K562 (cell line): ENCODE data around the gene SZT2. TPM values are rescaled to one million over a fixed set of nuclear protein-coding genes. Genes with fewer than 3 reads are reported as not detected.

Experiments
- C11orf30 ChIP-seq: fragments of 450-650 bp; IDR thresholded peaks from 2 replicates; pipeline ENCODE4 v1.6.1; 2016; ENCODE audit warnings: low read depth, mild to moderate bottlenecking
- DIDO1 ChIP-seq: fragments of 450-650 bp; IDR thresholded peaks from 2 replicates; pipeline ENCODE4 v1.6.1; 2016; ENCODE audit warnings: low read depth, missing biosample characterization, missing genetic modification characterization
- E2F6 ChIP-seq, 2 experiments: IDR thresholded peaks; 2 replicates each; pipeline ENCODE4 v1.6.1; 2011; ENCODE audit warnings: borderline replicate concordance in 1 of 2, control low read depth in 1 of 2, low read depth in 1 of 2, low read length in 1 of 2, mild to moderate bottlenecking in 1 of 2, mixed read lengths in 1 of 2, moderate library complexity in 1 of 2; ENCODE audit not compliant: insufficient read depth in 1 of 2, insufficient read length in 1 of 2, poor library complexity in 1 of 2, severe bottlenecking in 1 of 2; ENCODE audit errors: extremely low read depth in 1 of 2
- FIP1L1 ChIP-seq: fragments of 200-400 bp; formaldehyde crosslinking; IDR thresholded peaks from 2 replicates; pipeline ENCODE4 v1.6.1; 2018; ENCODE audit warnings: mild to moderate bottlenecking, low read depth, low read length; ENCODE audit not compliant: poor library complexity, severe bottlenecking
- FOXA3 ChIP-seq, 2 experiments: fragments of 450-650 bp in 1 of 2; sonication (generic) in 1 of 2; formaldehyde crosslinking; IDR thresholded peaks in 1 of 2; conservative IDR thresholded peaks in 1 of 2; 2 replicates each; pipeline versions ENCODE4 v1.4.0 to v1.8.0; 2020 to 2022; ENCODE audit warnings: mild to moderate bottlenecking in 2 of 2, missing genetic modification reagents in 1 of 2
- FOXK2 ChIP-seq, 2 experiments: fragments of 450-650 bp; IDR thresholded peaks in 1 of 2; conservative IDR thresholded peaks in 1 of 2; 2 replicates each; pipeline ENCODE4 v1.6.1; 2016; ENCODE audit warnings: low read depth in 2 of 2, mild to moderate bottlenecking in 1 of 2
- HDAC6 ChIP-seq: IDR thresholded peaks from 2 replicates; pipeline ENCODE4 v1.6.1; 2012; ENCODE audit warnings: low read depth, mild to moderate bottlenecking, control low read depth, inconsistent platforms, low read length, moderate library complexity
- KAT2B ChIP-seq: IDR thresholded peaks from one replicate; pipeline ENCODE4 v1.6.1; 2012; ENCODE audit warnings: low read depth, mild to moderate bottlenecking, control low read depth, inconsistent platforms, low read length, moderate library complexity
- MED1 ChIP-seq: sonication (generic); formaldehyde crosslinking; IDR thresholded peaks from 2 replicates; pipeline ENCODE4 v1.8.1; 2023; ENCODE audit warnings: missing genetic modification reagents, borderline replicate concordance
- NFE2L1 ChIP-seq: fragments of 450-650 bp; IDR thresholded peaks from 2 replicates; pipeline ENCODE4 v1.6.1; 2016; ENCODE audit warnings: missing genetic modification characterization, low read depth, mild to moderate bottlenecking, missing compliant biosample characterization, moderate library complexity, borderline replicate concordance
- NFIX ChIP-seq: fragments of 250-450 bp; sonication (Bioruptor Pico); IDR thresholded peaks from 2 replicates; pipeline ENCODE4 v1.4.0; 2020; ENCODE audit warnings: low read depth, mild to moderate bottlenecking, moderate library complexity
- OTX1 ChIP-seq: fragments of 450-650 bp; formaldehyde crosslinking; IDR thresholded peaks from 2 replicates; pipeline ENCODE4 v1.4.0; 2022; ENCODE audit warnings: mild to moderate bottlenecking
- SMAD1 ChIP-seq: fragments of 150-350 bp; IDR thresholded peaks from 2 replicates; pipeline ENCODE4 v1.6.1; 2014; ENCODE audit warnings: low read length, low read depth; ENCODE audit not compliant: partially characterized antibody
- SMARCA4 ChIP-seq: fragments of 450-650 bp; IDR thresholded peaks from 2 replicates; pipeline ENCODE4 v1.6.1; 2016
- SMARCA5 ChIP-seq: fragments of 450-650 bp; IDR thresholded peaks from 2 replicates; pipeline ENCODE4 v1.6.1; 2016
- SNRNP70 ChIP-seq: fragments of 200-400 bp; formaldehyde crosslinking; optimal IDR thresholded peaks from 2 replicates; pipeline ENCODE3; 2017; ENCODE audit warnings: low read depth, low read length
- SUPT5H ChIP-seq: fragments of 450-650 bp; IDR thresholded peaks from 2 replicates; pipeline ENCODE4 v1.6.1; 2016
- TBL1XR1 ChIP-seq, 2 experiments: IDR thresholded peaks; 2 replicates each; pipeline ENCODE4 v1.6.1; 2012; ENCODE audit warnings: improper control_type of control experiment in 2 of 2, low read length in 2 of 2, mild to moderate bottlenecking in 1 of 2
- XRCC5 ChIP-seq: fragments of 200-400 bp; formaldehyde crosslinking; IDR thresholded peaks from 2 replicates; pipeline ENCODE4 v1.6.1; 2017; ENCODE audit warnings: low read depth, mild to moderate bottlenecking, low read length
- ZNF24 ChIP-seq: fragments of 450-650 bp; IDR thresholded peaks from 2 replicates; pipeline ENCODE4 v1.6.1; 2016
- ZNF699 ChIP-seq: fragments of 250-450 bp; sonication (Bioruptor Pico); IDR thresholded peaks from 2 replicates; pipeline ENCODE4 v1.8.0; 2021; ENCODE audit warnings: mild to moderate bottlenecking, moderate library complexity; ENCODE audit not compliant: insufficient replicate concordance
- ZNF717 ChIP-seq: fragments of 250-450 bp; sonication (Bioruptor Pico); IDR thresholded peaks from 2 replicates; pipeline ENCODE4 v1.5.0; 2021
- polyA plus RNA-seq, 8 experiments: library from polyadenylated mRNA; depleted of rRNA in 4 of 8; stranded (reverse) in 5 of 8; unstranded in 3 of 8; fragments of >200 nt; fragmentation: Nextera tagmentation in 2 of 8; fragmentation: Illumina TruSeq in 1 of 8; extraction: Ambion mirVana in 2 of 8; extraction: Trizol in 1 of 8; gene quantifications; 2 replicates each; pipeline versions ENCODE4 v1.2.1 to v1.2.3, GENCODE V29; 2011 to 2014; ENCODE audit warnings: inconsistent platforms in 1 of 8, missing spikeins in 1 of 8
- total RNA-seq, 7 experiments: library from RNA; depleted of rRNA in 6 of 7; stranded (reverse); fragments of >200 nt in 6 of 7; fragmentation: Illumina TruSeq in 2 of 7; extraction: Trizol in 2 of 7; gene quantifications; 2 replicates each; pipeline versions ENCODE4 v1.2.1 to v1.2.3, GENCODE V29; 2011 to 2021; ENCODE audit warnings: low replicate concordance in 1 of 7
- TF ChIP-seq, protein P1 (sequence below): fragments of 450-650 bp; IDR thresholded peaks from 2 replicates; pipeline ENCODE4 v1.6.1; 2016; ENCODE audit warnings: missing biosample characterization, missing genetic modification characterization
- TF ChIP-seq, protein P2 (sequence below): fragments of 250-450 bp; sonication (Bioruptor Pico); IDR thresholded peaks from 2 replicates; pipeline ENCODE4 v1.4.0; 2020; ENCODE audit warnings: mild to moderate bottlenecking, moderate library complexity

The SZT2 gene
- total and polyA plus RNA-seq, 9 of the 15 experiments (the other 6 are each of a cell fraction or from before 2014, with no cell fraction given), result 0.88 to 31.0 (median 12.8) TPM

GRCh38 chr1:43405219-43405875 is 15.6 kb downstream of the SZT2 start (continued):
- TF ChIP-seq SNRNP70 (no peak), HDAC6 (no peak), DIDO1 (no peak), XRCC5 (no peak), NFIX (no peak), FIP1L1 (no peak), FOXK2 (conservative IDR thresholded peaks at IDR 0.05 in 1 of 2, IDR thresholded peaks at IDR 0.05 in 1 of 2; ENCODE audit: low read depth in 2 of 2) (0 out of 4 replicates have a peak, but pooled peaks of 1 of the 2 experiments have one; percentile 32), MED1 (CRISPR knock-in tag) (no peak), KAT2B (no peak), SMARCA5 (no peak), SMARCA4 (peak; percentile 90; the same call in 1 of the 2 replicates), ZNF24 (no peak), TBL1XR1 (IDR thresholded peaks at IDR 0.05; ENCODE audit: low read length in 2 of 2) (peak in 1 of 2 experiments; percentile 94; a peak in 2 of 4 replicates), NFE2L1 (tag) (no peak), FOXA3 (CRISPR knock-in tag; conservative IDR thresholded peaks at IDR 0.05 in 1 of 2, IDR thresholded peaks at IDR 0.05 in 1 of 2) (no peak), C11orf30 (peak; percentile 97), ZNF717 (CRISPR knock-in tag) (no peak), E2F6 (IDR thresholded peaks at IDR 0.05; ENCODE audit: borderline replicate concordance in 1 of 2, extremely low read depth in 1 of 2, insufficient read depth in 1 of 2, insufficient read length in 1 of 2, low read depth in 1 of 2, low read length in 1 of 2, poor library complexity in 1 of 2, severe bottlenecking in 1 of 2) (no peak), ZNF699 (CRISPR knock-in tag) (no peak), SUPT5H (no peak), SMAD1 (peak; percentile 45), OTX1 (no peak)
- TF ChIP-seq, protein P1, sequence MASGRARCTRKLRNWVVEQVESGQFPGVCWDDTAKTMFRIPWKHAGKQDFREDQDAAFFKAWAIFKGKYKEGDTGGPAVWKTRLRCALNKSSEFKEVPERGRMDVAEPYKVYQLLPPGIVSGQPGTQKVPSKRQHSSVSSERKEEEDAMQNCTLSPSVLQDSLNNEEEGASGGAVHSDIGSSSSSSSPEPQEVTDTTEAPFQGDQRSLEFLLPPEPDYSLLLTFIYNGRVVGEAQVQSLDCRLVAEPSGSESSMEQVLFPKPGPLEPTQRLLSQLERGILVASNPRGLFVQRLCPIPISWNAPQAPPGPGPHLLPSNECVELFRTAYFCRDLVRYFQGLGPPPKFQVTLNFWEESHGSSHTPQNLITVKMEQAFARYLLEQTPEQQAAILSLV, result no peak
- TF ChIP-seq, protein P2, sequence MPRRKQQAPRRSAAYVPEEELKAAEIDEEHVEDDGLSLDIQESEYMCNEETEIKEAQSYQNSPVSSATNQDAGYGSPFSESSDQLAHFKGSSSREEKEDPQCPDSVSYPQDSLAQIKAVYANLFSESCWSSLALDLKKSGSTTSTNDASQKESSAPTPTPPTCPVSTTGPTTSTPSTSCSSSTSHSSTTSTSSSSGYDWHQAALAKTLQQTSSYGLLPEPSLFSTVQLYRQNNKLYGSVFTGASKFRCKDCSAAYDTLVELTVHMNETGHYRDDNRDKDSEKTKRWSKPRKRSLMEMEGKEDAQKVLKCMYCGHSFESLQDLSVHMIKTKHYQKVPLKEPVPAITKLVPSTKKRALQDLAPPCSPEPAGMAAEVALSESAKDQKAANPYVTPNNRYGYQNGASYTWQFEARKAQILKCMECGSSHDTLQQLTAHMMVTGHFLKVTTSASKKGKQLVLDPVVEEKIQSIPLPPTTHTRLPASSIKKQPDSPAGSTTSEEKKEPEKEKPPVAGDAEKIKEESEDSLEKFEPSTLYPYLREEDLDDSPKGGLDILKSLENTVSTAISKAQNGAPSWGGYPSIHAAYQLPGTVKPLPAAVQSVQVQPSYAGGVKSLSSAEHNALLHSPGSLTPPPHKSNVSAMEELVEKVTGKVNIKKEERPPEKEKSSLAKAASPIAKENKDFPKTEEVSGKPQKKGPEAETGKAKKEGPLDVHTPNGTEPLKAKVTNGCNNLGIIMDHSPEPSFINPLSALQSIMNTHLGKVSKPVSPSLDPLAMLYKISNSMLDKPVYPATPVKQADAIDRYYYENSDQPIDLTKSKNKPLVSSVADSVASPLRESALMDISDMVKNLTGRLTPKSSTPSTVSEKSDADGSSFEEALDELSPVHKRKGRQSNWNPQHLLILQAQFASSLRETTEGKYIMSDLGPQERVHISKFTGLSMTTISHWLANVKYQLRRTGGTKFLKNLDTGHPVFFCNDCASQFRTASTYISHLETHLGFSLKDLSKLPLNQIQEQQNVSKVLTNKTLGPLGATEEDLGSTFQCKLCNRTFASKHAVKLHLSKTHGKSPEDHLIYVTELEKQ (CRISPR knock-in tag), result no peak
